Suppressor macrophage (primary cell): ENCODE measurements around the gene SNRPA1.
"Not testable (repeated sequence)": the region's sequence is repeated elsewhere in the genome, so short reads cannot be mapped to it uniquely, and the experiment has no call there.

Experiments
- DNase-seq, 4 experiments: peaks; one replicate each; pipeline ENCODE4 v3.0.0-alpha.2; 2020 to 2022

The SNRPA1 gene

GRCh38 chr15:101293122-101293521 is 1.9 kb downstream of the SNRPA1 start:
- DNase-seq, result no peak

- DNase-seq, result peak; percentile 66 to 89 (median 74)
These were observed 6.0 kb downstream of the SNRPA1 start for GRCh38 chr15:101288905-101289513.

GRCh38 chr15:101287342-101287741 is 7.7 kb downstream of the SNRPA1 start:
- DNase-seq, result not testable (repeated sequence)

GRCh38 chr15:101286471-101287114 is 8.5 kb downstream of the SNRPA1 start:
- DNase-seq, result no peak

- no peak for DNase-seq
These were observed 11.1 kb downstream of the SNRPA1 start for GRCh38 chr15:101283931-101284330.

- DNase-seq, result no peak
These were observed 15.0 kb downstream of the SNRPA1 start for GRCh38 chr15:101280007-101280406.

GRCh38 chr15:101277943-101278564 is 17.0 kb downstream of the SNRPA1 start:
- DNase-seq, result no peak

GRCh38 chr15:101277038-101277822 is 17.8 kb downstream of the SNRPA1 start, which contains the start of gene SELENOS:
SELENOS (minus strand) TSS chr15:101277485; CDS start chr15:101277417, 68 bp downstream.
- peak; percentile 95 to 99 (median 97) for DNase-seq

GRCh38 chr15:101276501-101277037 is 18.5 kb downstream of the SNRPA1 start:
- peak in 3 of 4 experiments; percentile 42 to 51 (median 48) for DNase-seq

GRCh38 chr15:101275018-101275417 is 20.0 kb downstream of the SNRPA1 start:
- no peak for DNase-seq

- no peak for DNase-seq
These were observed 21.5 kb downstream of the SNRPA1 start for GRCh38 chr15:101273534-101273933.

- DNase-seq, result no peak
These were observed 22.5 kb downstream of the SNRPA1 start for GRCh38 chr15:101272584-101272983.

- DNase-seq, result peak in 1 of 4 experiments; percentile 24
These were observed 25.4 kb downstream of the SNRPA1 start for GRCh38 chr15:101269479-101270223.

- DNase-seq, result no peak
These were observed 27.5 kb downstream of the SNRPA1 start for GRCh38 chr15:101267320-101268104.

GRCh38 chr15:101266787-101267186 is 28.3 kb downstream of the SNRPA1 start:
- no peak for DNase-seq

GRCh38 chr15:101266034-101266433 is 29.0 kb downstream of the SNRPA1 start:
- no peak for DNase-seq

GRCh38 chr15:101264911-101265641 is 30.0 kb downstream of the SNRPA1 start:
- peak in 2 of 4 experiments; percentile 30 to 34 for DNase-seq

- DNase-seq, result peak in 3 of 4 experiments; percentile 32 to 54 (median 43)
These were observed 31.0 kb downstream of the SNRPA1 start for GRCh38 chr15:101264011-101264410.

- DNase-seq, result no peak
These were observed 32.5 kb downstream of the SNRPA1 start for GRCh38 chr15:101262551-101262950.
